Left ventricle myocardium superior (tissue), 1 donor: ENCODE results near the gene TNFRSF1B. TPM values are rescaled to one million over a fixed set of nuclear protein-coding genes. Genes with fewer than 3 reads are reported as not detected.

Source experiments
- ATAC-seq: fragments of 200-7000 bp; cut with Tn5 transposase; one replicate; pipeline ENCODE4 v1.9.1; 2020; ENCODE audit warnings: mild to moderate bottlenecking, moderate library complexity
- DNase-seq: peaks from one replicate; pipeline ENCODE4 v3.0.0-alpha.2; 2020
- intact Hi-C: fragments of 100-400 bp; cut with micrococcal nuclease; formaldehyde crosslinking; loops from one replicate; pipeline ENCODE4 v1.11.0; 2022
- total RNA-seq: library from RNA; stranded (reverse); fragmentation: NEBNext Ultra II Directional; extraction: Animal tissue kit (Norgen Biotek cat#: 25700); gene quantifications from one replicate; pipeline ENCODE4 v1.2.1, GENCODE V29; 2021
- donor health status: DM: no; HTN: yes; CAD: no; lungs with severe emphysema.

The TNFRSF1B gene
- total RNA-seq, 1 donor from 2014 or later, result 13.0 TPM

DNA sequence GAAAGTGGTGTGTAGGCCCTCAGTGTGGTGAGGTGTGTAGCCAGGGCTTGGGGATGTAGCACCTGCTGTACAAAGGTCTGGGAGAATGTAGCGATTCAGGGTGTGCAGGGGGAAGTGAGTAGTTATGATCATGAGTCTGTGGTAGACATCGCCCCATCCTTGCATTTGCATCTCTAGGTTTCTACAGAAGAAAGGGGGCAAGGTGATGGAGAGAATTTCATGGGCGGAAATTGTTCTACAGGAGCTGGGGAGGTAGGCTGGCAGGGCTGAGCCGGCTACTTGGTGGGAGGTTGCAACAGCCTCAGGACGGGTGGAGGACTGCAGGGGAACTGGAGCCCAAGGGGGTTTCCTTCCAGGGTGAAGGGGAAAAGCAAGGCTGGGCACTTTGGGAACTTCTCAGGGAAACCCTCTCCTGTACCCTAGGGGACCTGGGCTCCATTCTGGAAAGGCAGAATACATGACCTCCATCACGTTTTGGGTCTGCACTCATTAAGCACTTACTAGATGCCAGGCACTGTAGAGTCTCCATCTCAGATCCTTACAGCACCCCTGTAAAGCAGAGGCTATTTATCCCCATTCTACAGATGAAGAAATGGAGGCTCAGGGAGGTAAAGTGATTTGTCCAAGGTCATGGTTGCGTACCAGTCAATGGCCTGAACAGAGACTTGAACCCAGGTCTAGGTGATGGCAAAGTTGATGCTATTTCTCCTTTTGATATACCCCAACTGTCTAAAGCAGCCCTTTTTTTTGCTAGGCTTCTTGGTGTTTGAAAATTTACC is 14.5 kb upstream of the TNFRSF1B start:
- intact Hi-C loops, result no loop called here
- ATAC-seq (no peak), DNase-seq (no peak)

DNA sequence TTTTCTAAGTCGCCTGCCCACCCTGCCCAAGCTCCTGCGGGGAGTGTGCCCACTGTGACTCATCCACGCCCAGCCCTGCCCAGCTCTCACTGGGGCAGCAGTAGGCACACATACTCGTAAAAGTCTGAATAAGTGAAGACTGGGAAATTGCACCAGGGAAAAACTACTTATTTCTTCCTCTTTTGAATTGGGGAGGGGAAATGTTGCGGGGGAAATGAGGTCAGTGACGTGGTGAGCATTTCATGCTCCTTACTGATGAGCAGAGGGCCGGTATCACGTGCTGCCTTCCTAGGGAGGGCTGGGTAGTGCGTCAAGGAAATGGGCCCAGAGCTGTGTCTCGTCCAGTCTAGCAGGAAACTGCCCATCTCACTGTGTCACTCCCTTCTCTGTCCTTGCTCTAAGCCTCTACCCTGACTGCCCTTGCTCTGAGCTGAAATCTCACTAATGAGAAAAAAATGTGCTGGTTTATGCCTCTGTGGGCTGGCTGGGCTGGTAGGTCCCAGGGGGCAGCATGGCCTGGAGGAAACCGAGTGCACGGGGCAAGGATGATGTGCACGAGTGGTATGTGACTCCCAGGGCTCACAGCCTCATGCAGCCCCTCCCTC is 13.5 kb upstream of the TNFRSF1B start:
- DNase-seq (peak; percentile 59), ATAC-seq (peak; percentile 85)
- intact Hi-C loops, result no loop called here

DNA sequence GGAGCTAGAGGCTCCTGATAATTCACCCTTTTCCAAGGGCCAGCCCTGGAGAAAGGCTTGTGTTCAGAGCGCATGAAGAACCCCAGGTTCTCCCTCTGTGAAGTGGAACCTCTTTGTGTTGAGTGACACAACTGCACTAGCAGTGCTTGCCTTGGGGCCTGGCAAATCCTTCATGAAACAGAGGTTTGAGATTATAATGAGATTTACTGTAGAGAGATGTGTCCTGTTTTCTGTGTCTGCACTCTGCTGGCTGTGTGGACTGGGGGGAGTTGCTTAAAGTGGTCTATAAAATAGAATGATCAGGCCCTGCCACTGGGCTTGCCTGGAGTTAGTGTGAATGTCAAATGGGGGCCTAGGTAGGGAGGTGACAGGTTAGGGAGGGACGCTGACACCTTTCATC is 11.5 kb upstream of the TNFRSF1B start:
- no peak for DNase-seq
- intact Hi-C loops, result no loop called here

DNA sequence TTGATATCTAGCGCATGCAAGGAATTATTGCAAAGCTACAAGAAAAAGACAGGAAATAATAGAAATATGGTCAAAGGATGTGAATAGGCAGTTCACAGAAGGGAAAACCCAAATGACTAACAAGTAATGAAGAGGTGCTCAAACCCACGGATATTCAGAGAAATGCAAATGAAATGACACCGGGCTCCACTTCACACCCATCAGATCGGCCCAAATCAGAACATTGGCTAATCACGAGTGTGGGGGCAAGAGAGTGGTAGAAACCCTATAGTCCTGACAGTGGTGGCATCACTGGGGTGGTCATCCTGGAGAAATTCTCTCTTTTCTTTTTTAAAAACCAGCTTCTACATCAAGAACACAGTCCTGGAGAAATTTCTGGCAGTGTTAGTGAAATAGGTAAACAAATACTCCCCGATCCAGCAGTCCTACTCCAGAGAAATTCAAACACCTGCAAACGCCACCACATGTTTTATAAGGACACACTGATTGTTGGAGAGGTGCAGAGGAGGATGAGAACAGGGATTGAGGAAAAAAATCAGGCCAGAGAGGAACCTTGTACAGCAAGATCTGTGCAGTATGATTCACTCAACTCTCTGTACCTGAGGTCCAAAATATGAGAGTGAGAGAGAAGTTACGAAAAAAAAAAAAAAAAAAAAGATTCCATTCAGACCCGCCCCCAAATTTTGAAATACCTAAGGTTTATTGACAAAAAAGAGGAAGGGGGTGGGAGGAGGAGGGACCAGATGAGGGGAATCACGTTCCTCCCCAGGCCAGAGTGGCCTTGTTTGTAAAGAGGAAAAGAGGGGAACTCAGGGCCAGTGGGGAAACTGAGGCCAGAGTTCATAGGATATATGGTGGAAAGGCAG is 9.2 kb upstream of the TNFRSF1B start:
- DNase-seq, result no peak
- intact Hi-C loops, result no loop called here
- no peak for ATAC-seq

More for the DNA sequence above, 11.5 kb upstream of the TNFRSF1B start:
- no peak for ATAC-seq

DNA sequence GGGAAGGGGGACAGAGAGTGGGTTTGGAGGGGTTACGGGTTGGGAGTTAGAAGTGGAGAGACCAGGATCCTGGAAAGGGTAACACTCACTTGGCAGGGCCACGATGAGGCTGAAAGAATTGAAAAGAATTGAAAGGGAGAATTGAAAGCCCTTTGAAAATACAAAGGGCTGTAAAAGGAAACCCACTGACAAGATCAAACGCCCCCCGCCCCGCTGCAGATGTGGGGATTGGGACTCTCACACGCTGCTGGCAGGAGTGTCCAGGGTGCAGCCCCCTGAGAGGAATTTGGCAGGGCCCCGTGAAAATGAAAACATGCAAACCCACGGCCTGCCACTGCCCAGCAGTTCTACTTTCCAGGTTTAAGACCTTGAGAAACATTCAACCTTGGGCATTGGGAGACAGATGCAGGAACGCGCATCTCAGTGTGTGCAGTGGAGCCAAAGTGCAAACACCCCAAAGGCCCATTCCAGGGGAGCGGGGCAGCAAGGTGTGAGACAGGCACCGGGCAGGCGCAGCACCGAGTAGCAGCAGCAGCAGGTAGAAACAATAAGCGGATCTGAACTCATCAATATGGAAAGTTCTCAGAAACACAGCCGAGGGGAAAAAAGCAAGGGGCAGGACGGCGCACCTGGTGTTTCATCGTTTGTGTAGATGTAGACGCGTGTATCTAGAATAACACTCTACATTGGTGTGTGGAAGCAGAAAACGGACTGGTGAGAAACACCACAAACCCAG is 8.3 kb upstream of the TNFRSF1B start:
- DNase-seq (no peak), ATAC-seq (no peak)
- intact Hi-C loops, result no loop called here

DNA sequence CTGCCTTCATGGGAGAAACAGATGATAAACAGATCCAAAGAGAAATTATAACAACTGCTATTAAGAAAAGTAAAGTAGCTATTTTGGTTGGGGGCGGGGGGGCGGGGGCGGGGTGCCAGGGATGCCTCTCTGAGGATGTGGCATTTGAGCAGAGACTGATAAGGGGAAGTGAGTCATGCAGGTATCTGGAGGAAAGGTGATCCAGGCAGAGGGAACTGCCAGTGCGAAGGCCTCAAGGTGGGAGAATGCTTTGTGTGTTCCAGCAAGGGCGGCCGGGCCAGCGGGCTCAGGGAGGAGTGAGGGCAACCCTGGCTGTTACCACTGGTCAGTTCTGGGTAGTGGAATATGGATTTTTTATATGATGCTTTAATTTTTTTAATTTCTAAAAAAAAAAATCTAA is 7.0 kb upstream of the TNFRSF1B start:
- ATAC-seq (no peak), DNase-seq (no peak)
- intact Hi-C loops, result no loop called here

DNA sequence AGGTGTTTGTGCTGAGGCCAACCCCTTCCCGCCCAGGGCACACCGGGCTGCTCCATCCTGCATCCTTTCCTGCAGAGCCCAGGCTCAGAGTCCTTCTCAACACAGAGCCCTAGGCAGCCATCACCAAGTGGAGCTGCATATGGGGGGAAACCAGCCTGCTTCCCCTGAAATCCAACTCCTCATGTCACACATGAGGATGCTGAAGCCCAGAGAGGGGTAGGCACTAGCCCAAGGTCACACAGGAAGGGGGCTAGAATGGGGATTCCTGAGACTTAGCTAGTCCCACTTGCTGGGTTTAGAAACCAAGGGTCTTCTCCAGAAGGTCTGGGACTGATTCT is 5.5 kb upstream of the TNFRSF1B start:
- peak; percentile 2 for ATAC-seq
- intact Hi-C loops, result no loop called here
- no peak for DNase-seq

DNA sequence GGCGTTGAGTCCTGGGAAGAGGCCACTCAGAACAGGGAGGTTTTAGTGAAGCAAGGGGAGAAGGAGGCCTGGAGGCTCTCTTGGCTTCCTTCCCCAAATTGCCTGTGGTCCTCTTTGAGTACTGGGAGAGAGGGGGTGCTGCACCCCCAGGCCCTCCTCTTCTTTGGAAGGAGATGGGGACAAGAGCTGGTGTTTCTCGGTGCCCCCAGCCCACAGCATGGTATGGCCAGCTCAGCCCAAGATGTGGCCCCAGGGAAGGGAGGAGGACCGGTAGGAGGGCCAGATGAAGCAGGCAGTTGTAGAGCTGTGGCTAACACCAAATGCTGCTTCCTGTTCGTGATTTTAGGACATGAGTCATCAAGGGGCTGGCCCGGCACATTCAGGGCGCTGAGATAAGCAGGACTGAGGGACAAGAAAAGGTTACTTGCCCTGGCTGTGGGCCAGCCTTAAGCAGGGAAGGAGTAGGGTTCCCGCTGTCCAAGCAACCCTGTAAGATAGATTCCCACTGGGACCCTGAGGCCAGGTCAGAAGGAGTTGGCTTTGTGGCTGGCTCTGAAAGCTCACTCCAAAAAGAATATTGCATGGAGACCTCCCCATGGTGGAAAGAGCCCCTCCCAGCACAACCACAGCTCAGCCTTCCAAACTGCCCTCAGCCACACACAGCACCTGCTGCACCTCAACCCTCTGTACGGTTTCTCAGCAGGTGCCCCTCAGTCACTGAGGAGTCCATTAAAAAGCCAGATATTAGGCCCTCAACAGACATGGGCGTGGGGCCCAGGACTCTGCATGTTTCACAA is 4.9 kb upstream of the TNFRSF1B start:
- peak; percentile 93 for DNase-seq
- intact Hi-C loops, result no loop called here
- peak; percentile 94 for ATAC-seq

DNA sequence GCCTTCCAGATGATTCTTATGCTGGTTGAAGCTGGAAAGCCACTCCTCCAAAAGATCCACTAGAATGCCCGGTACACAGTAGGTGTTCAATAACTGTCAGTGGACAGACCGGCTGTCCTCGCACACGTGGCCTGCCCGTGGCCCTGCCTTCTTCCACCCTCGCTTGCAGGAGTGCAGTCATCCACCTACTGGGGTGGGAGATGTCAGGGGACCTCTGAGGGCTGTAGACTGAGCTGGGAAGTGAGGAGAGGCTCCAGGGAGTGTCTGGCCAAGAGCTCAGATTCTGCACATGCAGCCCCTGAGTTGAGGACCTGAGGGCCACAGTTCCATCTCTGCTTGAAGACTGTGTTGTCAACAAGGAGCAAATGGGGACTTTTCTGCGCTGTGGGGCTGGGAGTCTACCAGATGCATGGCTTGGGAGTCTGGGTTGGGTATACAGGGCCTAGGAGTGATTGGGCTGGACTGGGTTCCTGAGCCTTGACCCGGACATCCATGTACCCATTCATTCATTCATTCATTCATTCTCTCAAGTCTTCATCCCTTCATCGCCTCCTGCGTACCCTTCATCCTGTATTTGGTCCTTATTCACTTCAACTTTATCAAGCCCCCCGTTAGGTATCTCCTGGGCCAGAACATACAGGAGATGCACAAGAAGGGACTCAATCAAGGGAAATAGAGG is 4.2 kb upstream of the TNFRSF1B start:
- ATAC-seq (no peak), DNase-seq (no peak)
- intact Hi-C loops, result no loop called here

DNA sequence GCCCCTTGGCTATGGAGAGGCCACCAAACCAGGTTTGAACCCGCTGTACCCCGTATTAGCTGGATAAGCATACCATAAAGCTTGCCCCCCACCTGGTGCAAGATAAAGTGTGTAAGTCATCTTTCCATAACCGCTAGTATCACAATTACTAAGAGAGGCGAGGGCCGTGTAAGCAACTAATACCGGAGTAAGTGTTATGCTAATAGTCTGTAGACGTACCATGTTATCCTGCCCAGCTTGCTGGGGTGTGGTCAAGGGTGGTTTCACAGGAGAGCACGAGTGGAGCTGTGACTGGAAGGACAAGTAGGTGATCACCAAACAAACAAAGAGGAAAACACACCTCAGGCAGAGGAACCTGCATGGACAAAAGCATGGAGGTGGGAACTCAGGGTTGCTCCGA is 3.6 kb upstream of the TNFRSF1B start:
- intact Hi-C loops, result no loop called here
- ATAC-seq (no peak), DNase-seq (no peak)

DNA sequence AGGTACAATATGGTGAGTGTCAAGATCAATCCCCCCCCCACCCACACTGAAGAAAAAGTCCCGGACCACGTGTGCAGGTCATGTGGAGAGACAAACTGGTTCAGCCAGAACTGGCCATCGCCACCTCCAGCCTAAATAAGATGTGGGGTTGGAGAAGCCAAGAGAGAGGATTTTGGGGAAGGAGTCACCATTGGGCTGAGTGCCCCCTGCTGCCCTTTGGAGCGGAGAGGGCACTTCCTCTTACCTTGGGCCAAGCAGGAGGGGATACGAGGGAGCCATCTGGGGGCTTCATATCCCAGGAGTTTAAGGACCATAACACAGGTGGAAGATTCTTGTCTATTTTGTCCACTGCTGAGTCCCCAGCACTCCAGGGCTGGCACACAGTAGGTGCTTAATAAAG is 2.6 kb upstream of the TNFRSF1B start:
- intact Hi-C loops, result no loop called here
- DNase-seq (no peak), ATAC-seq (no peak)

DNA sequence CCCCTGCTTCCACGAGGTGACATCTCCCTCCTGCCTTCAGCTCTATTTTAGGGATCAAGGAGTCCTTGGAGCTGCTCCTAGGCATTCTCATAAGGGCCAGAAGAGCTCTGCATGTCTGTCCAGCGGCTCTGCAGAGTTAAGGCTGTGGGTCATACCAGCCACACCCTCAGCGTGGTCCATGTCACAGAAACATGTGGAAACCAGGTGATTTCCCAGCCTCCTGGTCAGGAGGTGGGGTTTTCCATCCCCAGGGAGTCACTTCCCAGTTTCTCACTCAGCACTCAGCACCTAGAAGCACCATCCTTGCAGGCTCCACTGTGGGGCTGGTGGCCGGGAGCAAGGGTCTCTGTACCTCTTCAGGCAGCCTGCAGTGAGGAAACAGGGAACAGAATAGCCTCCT is 1.4 kb upstream of the TNFRSF1B start:
- intact Hi-C loops, result no loop called here
- ATAC-seq, result no peak

DNA sequence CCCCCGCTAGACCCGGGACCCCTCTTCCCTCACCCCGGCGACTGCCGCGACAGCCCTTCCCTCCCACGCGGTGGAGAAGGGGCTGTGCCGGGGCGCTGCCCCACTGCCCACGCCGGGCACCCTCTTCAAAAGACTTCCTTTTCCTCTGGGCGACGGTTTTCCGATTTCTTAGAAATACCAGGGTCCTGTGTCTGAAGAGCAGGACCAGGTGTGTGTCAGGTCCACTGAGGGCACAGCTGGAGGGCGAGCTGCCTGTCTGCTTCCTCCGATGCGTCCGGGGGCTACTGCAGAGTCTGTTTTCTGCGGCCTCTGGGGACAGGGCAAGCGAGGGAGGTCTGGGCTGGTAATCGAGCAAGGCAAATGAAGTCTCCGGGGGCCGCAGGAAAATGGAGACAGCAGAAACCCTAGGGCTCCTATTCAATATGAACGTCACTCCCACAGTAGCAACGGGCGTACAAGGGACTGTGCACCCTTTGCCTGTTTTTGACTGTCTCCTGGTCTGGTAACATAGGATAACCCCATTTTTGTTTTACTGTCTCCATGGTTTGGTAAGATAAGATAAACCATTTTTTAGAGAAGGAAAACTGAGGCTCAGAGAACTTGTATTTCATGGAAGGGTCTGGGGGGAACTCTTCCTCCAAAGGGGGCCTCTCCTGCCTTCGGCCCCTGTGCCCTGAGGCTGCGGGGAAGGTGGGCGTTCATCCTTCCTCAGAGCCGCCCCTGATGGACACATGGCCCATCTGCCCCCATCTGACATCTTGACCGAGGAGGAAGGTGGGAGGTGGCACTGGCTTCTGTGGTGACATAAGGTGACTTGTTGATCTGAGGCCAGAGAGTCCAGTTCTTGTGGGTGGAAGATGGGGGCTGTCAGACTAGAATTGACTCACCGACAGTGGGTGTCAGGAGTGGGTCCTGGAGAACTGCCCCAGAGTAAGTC is 970 bp downstream of the TNFRSF1B start:
- DNase-seq, result no peak
- ATAC-seq, result peak; percentile 13
- intact Hi-C loops, result no loop called here

More for the DNA sequence above, 1.4 kb upstream of the TNFRSF1B start:
- no peak for DNase-seq

DNA sequence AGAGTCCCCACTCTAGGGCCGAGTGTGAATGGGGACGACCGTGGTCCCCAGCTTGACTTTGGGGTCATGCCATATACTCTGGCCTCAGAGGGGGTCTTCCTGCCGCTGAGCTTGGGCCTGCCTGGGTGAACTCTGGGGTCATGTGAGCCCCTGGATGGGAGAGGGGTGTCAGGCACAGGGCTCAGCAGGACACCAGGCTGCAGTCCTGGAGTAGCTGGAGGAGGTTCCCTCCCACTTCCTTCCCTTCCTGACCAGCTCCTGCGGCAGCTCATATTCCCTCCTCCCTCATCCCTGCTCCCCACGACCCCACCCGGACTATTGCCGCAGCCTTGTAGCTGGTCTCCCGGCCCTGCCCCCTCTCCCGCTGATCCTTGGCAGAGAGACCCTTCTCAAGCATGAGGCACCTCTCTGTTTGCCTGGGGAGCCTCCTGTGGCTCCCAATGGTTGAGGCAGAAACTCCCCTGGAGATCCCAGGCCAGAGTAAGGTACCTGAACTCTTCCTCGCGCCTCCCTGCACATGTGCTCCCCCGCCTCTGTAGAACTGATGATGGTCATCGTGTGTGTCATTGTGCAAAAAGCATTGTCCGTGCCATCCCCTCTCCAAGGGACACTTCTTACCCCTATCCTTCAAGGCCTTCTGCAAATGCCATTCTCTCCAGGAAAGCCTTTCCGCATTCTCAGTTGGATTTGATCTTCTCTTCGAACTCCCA is 1.8 kb downstream of the TNFRSF1B start:
- intact Hi-C loops, result no loop called here
- DNase-seq (no peak), ATAC-seq (peak; percentile 51)

DNA sequence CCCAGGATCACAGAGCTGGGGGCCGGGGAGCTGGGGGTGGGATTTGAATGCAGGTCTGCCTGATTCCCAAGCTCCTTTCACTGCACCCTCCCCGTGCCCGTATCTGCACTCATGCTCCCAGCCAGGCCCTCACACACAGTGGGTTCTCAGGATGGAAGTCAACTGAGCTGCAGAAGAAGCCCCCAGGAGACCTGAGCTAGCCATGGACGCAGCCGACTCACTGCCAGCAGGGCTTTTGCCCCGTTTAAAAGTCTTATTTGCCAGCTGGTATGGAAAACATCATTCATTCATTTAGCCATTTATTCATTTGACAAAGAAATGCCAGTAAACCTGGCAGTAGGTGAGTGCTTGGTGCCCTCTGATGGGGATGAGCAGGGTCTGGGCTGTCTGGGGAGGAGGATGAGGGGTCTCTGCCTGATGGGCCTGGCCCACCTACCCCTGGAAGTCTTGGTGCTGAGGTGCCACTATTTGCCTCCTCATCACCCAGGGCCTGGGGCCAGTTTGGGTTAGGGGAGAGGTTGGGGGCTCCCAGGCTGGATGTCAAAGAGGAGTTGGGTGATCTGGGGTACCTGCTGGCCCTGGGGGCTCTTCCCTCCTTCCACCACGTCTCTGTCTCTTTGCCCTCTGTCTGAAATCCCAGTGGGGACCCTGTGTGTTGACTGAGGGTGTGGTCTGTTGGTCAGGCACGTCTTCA is 2.8 kb downstream of the TNFRSF1B start:
- DNase-seq (no peak), ATAC-seq (no peak)
- intact Hi-C loops, result no loop called here

DNA sequence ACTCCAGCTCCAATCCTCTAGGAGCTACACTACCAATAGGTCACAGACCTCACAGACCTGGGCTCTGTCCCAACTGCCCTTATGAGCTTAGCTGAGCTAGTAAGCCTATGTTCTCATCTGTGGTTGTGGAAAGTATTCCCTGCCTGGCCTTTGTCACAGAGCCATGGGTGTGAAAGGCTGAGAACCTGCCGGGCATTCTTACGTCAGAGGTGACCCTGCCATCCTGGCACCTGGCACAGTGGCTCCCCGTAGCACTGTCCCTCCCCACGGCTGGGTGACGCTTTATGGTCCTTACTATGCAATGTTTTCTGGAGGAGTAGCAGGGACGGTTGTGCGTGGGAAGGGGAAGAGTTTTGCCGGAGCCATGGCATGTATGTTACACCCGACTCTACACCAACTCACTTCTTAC is 3.5 kb downstream of the TNFRSF1B start:
- intact Hi-C loops, result no loop called here
- DNase-seq (no peak), ATAC-seq (peak; percentile 54)
